Astrocyte (in vitro differentiated cells and primary cell): Measurements from ENCODE around the gene MED15. TPM values are rescaled to one million over a fixed set of nuclear protein-coding genes. Genes with fewer than 3 reads are reported as not detected.

Source experiments
- DNase-seq: peaks from one replicate; pipeline ENCODE4 v3.0.0-alpha.2; 2010; ENCODE audit warnings: low read depth
- FAIRE-seq: peaks from 2 replicates; lab custom pipeline; 2011; peaks lifted over from hg19 to GRCh38; lab: Jason Lieb, UNC
- H2AFZ ChIP-seq: 2 replicates; pipeline ENCODE4 v1.6.0; 2012; ENCODE audit warnings: low read depth, low read length, inconsistent platforms
- H3K27ac ChIP-seq: 2 replicates; pipeline ENCODE4 v1.5.1; 2011; ENCODE audit warnings: low read depth, low read length, inconsistent platforms
- H3K27me3 ChIP-seq: 2 replicates; pipeline ENCODE4 v1.6.0; 2011; ENCODE audit warnings: low read length, inconsistent platforms; ENCODE audit not compliant: insufficient read depth
- H3K36me3 ChIP-seq: 2 replicates; pipeline ENCODE4 v1.5.1; 2011; ENCODE audit warnings: low read length, inconsistent platforms; ENCODE audit not compliant: insufficient read depth
- H3K4me1 ChIP-seq: 2 replicates; pipeline ENCODE4 v1.5.1; 2011; ENCODE audit warnings: low read length, inconsistent platforms; ENCODE audit not compliant: insufficient read depth
- H3K4me2 ChIP-seq: 2 replicates; pipeline ENCODE4 v1.6.0; 2012; ENCODE audit warnings: low read length, inconsistent platforms
- H3K4me3 ChIP-seq: 2 replicates; pipeline ENCODE4 v1.5.1; 2011; ENCODE audit warnings: low read depth, mild to moderate bottlenecking, low read length, inconsistent platforms; ENCODE audit not compliant: insufficient read depth
- H3K79me2 ChIP-seq: 2 replicates; pipeline ENCODE4 v1.6.0; 2012; ENCODE audit warnings: mild to moderate bottlenecking, low read length, inconsistent platforms; ENCODE audit not compliant: insufficient read depth
- H3K9ac ChIP-seq: 2 replicates; pipeline ENCODE4 v1.6.0; 2012; ENCODE audit warnings: mild to moderate bottlenecking, low read length, inconsistent platforms
- H3K9me3 ChIP-seq: 2 replicates; pipeline ENCODE4 v1.5.1; 2012; ENCODE audit warnings: low read depth, mild to moderate bottlenecking, low read length, inconsistent platforms; ENCODE audit not compliant: insufficient read depth
- H4K20me1 ChIP-seq: 2 replicates; pipeline ENCODE4 v1.6.0; 2012; ENCODE audit warnings: low read length, inconsistent platforms; ENCODE audit not compliant: insufficient read depth
- H3K27ac Mint-ChIP-seq: one replicate; pipeline ENCODE4 v1.8.0; 2021; ENCODE audit warnings: mild to moderate bottlenecking, mixed read lengths; ENCODE audit not compliant: unreplicated experiment
- H3K27me3 Mint-ChIP-seq: one replicate; pipeline ENCODE4 v1.8.0; 2021; ENCODE audit warnings: low read depth, mixed read lengths; ENCODE audit not compliant: unreplicated experiment
- H3K36me3 Mint-ChIP-seq: one replicate; pipeline ENCODE4 v1.8.0; 2021; ENCODE audit warnings: low read depth, mixed read lengths; ENCODE audit not compliant: unreplicated experiment
- H3K4me1 Mint-ChIP-seq: one replicate; pipeline ENCODE4 v1.8.0; 2021; ENCODE audit warnings: low read depth, mixed read lengths; ENCODE audit not compliant: unreplicated experiment
- H3K4me3 Mint-ChIP-seq: one replicate; pipeline ENCODE4 v1.8.0; 2021; ENCODE audit warnings: mild to moderate bottlenecking, moderate library complexity, mixed read lengths; ENCODE audit not compliant: unreplicated experiment
- H3K9me3 Mint-ChIP-seq: one replicate; pipeline ENCODE4 v1.8.0; 2021; ENCODE audit warnings: mild to moderate bottlenecking, mixed read lengths; ENCODE audit not compliant: unreplicated experiment
- EZH2 ChIP-seq: IDR thresholded peaks from 2 replicates; pipeline ENCODE4 v1.6.1; 2012; ENCODE audit warnings: mild to moderate bottlenecking, low read length, inconsistent platforms; ENCODE audit not compliant: insufficient read depth
- total RNA-seq: library from RNA; stranded (reverse); gene quantifications from 2 replicates; pipeline ENCODE4 v1.2.1, GENCODE V29; 2021
- TF ChIP-seq, protein P1 (sequence below): IDR thresholded peaks from 2 replicates; pipeline ENCODE4 v1.5.1; 2011; ENCODE audit warnings: low read depth, mild to moderate bottlenecking, inconsistent platforms, low read length, moderate library complexity; ENCODE audit not compliant: insufficient read depth

MED15 gene
- total RNA-seq, 1 donor from 2014 or later: 153 TPM

DNA sequence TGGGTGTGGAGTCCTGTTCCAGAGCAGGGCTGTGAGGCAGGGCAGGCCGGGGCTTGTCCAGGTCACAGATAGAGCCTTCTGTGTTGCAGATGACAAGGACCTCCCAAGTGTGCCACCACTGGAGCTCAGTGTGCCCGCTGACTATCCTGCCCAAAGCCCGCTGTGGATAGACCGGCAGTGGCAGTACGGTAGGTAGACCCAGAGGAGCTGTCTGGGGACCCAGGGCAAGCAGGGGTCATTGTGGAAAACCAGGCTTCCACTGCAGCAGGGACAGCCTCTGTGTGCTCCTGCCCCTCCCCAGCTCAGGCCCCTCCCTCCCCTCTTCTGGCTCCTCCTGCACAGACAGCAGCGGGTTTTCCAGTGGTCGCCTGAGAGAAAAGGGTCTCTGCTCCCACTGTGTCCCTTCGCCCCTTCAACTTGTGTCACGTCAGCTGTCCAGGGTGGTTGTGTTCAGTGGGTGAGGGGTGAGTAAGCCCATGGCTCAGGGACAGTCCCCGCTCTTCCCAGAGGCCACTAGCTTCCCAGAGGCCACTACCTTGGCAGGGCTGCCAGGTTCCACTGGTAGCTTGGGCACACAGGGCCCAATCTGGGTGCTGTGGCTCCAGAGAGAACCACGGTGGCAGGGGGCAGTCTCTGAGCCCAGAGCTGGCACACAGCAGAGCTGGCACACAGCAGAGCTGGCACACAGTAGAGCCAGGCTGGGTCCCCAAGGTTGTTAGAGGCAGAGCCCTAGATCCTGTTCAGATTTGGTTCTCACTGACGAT, 78.4 kb downstream of the MED15 start:
- TF ChIP-seq EZH2: no peak
- TF ChIP-seq, protein P1, sequence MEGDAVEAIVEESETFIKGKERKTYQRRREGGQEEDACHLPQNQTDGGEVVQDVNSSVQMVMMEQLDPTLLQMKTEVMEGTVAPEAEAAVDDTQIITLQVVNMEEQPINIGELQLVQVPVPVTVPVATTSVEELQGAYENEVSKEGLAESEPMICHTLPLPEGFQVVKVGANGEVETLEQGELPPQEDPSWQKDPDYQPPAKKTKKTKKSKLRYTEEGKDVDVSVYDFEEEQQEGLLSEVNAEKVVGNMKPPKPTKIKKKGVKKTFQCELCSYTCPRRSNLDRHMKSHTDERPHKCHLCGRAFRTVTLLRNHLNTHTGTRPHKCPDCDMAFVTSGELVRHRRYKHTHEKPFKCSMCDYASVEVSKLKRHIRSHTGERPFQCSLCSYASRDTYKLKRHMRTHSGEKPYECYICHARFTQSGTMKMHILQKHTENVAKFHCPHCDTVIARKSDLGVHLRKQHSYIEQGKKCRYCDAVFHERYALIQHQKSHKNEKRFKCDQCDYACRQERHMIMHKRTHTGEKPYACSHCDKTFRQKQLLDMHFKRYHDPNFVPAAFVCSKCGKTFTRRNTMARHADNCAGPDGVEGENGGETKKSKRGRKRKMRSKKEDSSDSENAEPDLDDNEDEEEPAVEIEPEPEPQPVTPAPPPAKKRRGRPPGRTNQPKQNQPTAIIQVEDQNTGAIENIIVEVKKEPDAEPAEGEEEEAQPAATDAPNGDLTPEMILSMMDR: no peak
- H3K9ac ChIP-seq: no peak overlapping the region
- Mint-ChIP-seq H3K4me1 (no peaks in the 10 kb centered on the region), H3K36me3 (peaks cover 2% of the 10 kb centered on the region), H3K27ac (no peak overlapping the region), H3K27me3 (no peaks in the 10 kb centered on the region), H3K4me3 (no peak overlapping the region), H3K9me3 (no peaks in the 10 kb centered on the region)
- DNase-seq (no peak), FAIRE-seq (no peak)
- no peak overlapping the region for H3K4me3 ChIP-seq
- H3K36me3 ChIP-seq: peaks cover 22% of the 10 kb centered on the region
- H4K20me1 ChIP-seq: peaks cover 64% of the 10 kb centered on the region
- no peak overlapping the region for H3K4me2 ChIP-seq
- no peak overlapping the region for H2AFZ ChIP-seq
- H3K4me1 ChIP-seq: no peaks in the 10 kb centered on the region
- no peak overlapping the region for H3K27ac ChIP-seq
- H3K9me3 ChIP-seq: no peaks in the 10 kb centered on the region
- peaks cover 18% of the 10 kb centered on the region for H3K79me2 ChIP-seq
- H3K27me3 ChIP-seq: no peaks in the 10 kb centered on the region

DNA sequence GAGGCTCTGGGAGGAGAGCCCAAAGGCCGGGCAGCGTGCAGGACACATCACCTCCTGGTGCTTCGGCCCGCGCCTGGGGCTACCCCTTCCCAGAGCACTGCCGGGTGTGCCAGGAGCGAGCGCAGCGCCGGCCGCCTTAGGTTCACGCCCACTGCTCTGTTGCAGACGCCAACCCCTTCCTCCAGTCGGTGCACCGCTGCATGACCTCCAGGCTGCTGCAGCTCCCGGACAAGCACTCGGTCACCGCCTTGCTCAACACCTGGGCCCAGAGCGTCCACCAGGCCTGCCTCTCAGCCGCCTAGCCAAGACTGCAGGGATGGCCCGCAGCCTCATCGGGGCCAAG, 79.0 kb downstream of the MED15 start:
- Mint-ChIP-seq H3K4me3 (no peak overlapping the region), H3K27me3 (no peaks in the 10 kb centered on the region), H3K36me3 (peaks cover 2% of the 10 kb centered on the region), H3K27ac (no peak overlapping the region), H3K4me1 (peaks cover 3% of the 10 kb centered on the region), H3K9me3 (no peaks in the 10 kb centered on the region)
- Histone ChIP-seq H4K20me1 (peaks cover 59% of the 10 kb centered on the region), H3K79me2 (peaks cover 13% of the 10 kb centered on the region), H3K27ac (no peak overlapping the region), H3K9ac (no peak overlapping the region), H3K27me3 (no peaks in the 10 kb centered on the region), H3K36me3 (peaks cover 22% of the 10 kb centered on the region), H3K9me3 (no peaks in the 10 kb centered on the region), H2AFZ (no peak overlapping the region), H3K4me2 (no peak overlapping the region), H3K4me1 (no peaks in the 10 kb centered on the region), H3K4me3 (no peak overlapping the region)
- TF ChIP-seq EZH2: no peak
- TF ChIP-seq, protein P1: no peak
- no peak for DNase-seq
- no peak for FAIRE-seq

DNA sequence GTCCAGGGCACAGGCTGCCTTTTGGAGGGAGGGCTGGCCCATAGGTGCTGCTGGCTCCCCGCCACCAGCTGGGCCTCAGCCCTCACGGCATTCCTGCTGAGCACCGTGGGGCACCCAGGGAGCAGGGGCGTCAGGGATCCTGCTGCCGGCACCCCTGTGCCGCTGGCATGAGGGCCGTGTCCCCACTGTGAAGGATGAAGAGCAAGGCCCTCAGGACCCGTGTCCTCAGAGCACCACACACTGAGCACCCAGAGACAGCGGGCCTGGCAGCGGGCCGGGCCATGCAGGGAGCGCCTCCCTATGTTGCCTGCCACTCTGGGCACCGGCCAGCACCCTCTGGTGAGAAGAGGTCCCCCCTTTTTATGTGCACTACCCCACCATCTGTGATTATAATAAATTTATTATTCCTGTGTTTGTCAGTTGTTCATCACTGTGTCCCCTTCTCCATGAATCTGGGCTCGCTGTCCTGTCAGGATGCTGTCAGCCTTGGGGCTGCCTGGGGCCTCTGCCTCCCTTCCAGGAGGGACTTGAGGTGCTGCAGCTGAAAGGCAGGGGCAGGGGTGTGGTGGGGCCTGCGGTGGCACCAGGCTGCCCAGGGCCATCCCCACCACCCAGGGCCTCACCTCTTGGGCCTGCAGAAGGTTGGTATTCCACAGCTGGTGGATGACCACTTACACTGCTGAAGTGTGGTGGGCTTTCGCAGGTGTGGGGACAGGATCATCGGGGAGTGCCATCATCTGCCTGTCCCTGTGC, 80.0 kb downstream of the MED15 start:
- Mint-ChIP-seq H3K9me3 (no peaks in the 10 kb centered on the region), H3K4me1 (peaks cover 3% of the 10 kb centered on the region), H3K4me3 (no peak overlapping the region), H3K27me3 (no peaks in the 10 kb centered on the region), H3K36me3 (peaks cover 2% of the 10 kb centered on the region), H3K27ac (no peak overlapping the region)
- no peak overlapping the region for H3K27ac ChIP-seq
- no peaks in the 10 kb centered on the region for H3K27me3 ChIP-seq
- no peaks in the 10 kb centered on the region for H3K4me1 ChIP-seq
- H3K9me3 ChIP-seq: no peaks in the 10 kb centered on the region
- H3K4me2 ChIP-seq: no peak overlapping the region
- DNase-seq (no peak), FAIRE-seq (no peak)
- no peak overlapping the region for H2AFZ ChIP-seq
- TF ChIP-seq, protein P1: no peak
- TF ChIP-seq EZH2: no peak
- peaks cover 22% of the 10 kb centered on the region for H3K36me3 ChIP-seq
- peaks cover 49% of the 10 kb centered on the region for H4K20me1 ChIP-seq
- peaks cover 5% of the 10 kb centered on the region for H3K79me2 ChIP-seq
- no peak overlapping the region for H3K4me3 ChIP-seq
- no peak overlapping the region for H3K9ac ChIP-seq
